ENCODE results near the gene DNAL1. TPM values are rescaled to one million over a fixed set of nuclear protein-coding genes. Genes with fewer than 3 reads are reported as not detected.
A peak's percentile ranks its signal among the peaks of the same experiment; 100 is the strongest.

Gene DNAL1
- total RNA-seq, 1 experiment from 2014 or later: 12.2 TPM

DNA sequence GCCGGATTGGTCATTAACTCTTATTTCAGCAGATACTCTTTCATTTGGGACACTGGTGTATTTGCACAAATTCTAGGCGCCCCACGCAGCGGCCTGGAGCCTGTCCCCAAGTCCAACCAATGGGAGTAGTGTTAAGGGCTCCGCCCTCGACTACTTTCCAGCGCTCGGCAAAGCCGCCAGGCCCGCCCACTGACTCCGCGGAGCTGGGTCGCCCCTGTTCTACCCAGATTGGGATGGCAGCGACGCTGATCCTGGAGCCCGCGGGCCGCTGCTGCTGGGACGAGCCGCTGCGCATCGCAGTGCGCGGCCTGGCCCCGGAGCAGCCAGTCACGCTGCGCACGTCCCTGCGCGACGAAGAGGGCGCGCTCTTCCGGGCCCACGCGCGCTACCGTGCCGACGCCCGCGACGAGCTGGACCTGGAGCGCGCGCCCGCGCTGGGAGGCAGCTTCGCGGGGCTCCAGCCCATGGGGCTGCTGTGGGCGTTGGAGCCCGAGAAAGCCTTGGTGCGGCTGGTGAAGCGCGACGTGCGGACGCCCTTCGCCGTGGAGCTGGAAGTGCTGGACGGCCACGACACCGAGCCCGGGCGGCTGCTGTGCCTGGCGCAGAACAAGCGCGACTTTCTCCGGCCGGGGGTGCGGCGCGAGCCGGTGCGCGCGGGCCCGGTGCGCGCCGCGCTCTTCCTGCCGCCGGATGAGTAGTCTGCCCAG is 32.3 kb upstream of the DNAL1 start, which contains the start of gene ACOT6:
TSS of gene ACOT6 (plus strand) at position 179 of the 707 bp plus-strand sequence. CDS start at position 234, 55 bp downstream.
- H3K27ac Mint-ChIP-seq (ENCODE audit: unreplicated experiment): no peak within 1 kb of the TSS
- H3K36me3 Mint-ChIP-seq (ENCODE audit: insufficient read depth, unreplicated experiment): no peaks in the 10 kb centered on the region
- H3K4me3 Mint-ChIP-seq (ENCODE audit: unreplicated experiment): peak within 1 kb of the TSS; percentile 80

DNA sequence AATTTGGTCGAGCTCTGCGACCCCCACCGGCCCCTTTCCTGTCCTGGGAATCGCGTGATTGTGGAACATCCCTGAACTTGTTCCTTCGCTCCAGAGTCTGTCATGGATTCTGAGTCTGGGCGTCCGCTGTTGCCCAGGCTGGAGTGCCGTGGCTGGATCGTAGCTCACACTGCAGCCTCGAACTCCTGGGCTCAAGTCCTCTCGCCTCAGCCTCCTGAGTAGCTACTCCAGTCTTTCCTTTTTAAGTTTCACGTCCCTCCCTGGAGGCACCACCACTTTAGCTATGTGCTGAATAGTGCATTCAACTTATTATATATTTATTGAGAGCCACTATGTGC is 31.8 kb upstream of the DNAL1 start:
- Histone ChIP-seq H3K9me3 (no peaks in the 10 kb centered on the region), H3K4me3 (ENCODE audit: low read depth, low read length) (peak overlapping the region; percentile 64), H3K36me3 (ENCODE audit: control insufficient read depth, insufficient read depth, low read length) (no peaks in the 10 kb centered on the region), H3K4me1 (peaks cover 8% of the 10 kb centered on the region), H3K27me3 (replicated peaks; ENCODE audit: control insufficient read depth, insufficient read depth, low read length) (no peaks in the 10 kb centered on the region)
- TF ChIP-seq, protein P1, sequence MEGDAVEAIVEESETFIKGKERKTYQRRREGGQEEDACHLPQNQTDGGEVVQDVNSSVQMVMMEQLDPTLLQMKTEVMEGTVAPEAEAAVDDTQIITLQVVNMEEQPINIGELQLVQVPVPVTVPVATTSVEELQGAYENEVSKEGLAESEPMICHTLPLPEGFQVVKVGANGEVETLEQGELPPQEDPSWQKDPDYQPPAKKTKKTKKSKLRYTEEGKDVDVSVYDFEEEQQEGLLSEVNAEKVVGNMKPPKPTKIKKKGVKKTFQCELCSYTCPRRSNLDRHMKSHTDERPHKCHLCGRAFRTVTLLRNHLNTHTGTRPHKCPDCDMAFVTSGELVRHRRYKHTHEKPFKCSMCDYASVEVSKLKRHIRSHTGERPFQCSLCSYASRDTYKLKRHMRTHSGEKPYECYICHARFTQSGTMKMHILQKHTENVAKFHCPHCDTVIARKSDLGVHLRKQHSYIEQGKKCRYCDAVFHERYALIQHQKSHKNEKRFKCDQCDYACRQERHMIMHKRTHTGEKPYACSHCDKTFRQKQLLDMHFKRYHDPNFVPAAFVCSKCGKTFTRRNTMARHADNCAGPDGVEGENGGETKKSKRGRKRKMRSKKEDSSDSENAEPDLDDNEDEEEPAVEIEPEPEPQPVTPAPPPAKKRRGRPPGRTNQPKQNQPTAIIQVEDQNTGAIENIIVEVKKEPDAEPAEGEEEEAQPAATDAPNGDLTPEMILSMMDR (IDR thresholded peaks at IDR 0.05; ENCODE audit: insufficient read depth in 1 of 2, low read depth in 1 of 2, low read length in 1 of 2, severe bottlenecking in 1 of 2, unreplicated experiment in 1 of 2): no peak
- POLR2A ChIA-PET: interaction anchor here (1.3 kb wide), 1 partner anchor 44 kb away, joined by 7 read pairs; the partner anchor contains the start of gene ACOT2
- H3K36me3 Mint-ChIP-seq (ENCODE audit: insufficient read depth, unreplicated experiment): no peaks in the 10 kb centered on the region
- H3K27me3 Mint-ChIP-seq (ENCODE audit: insufficient read depth, unreplicated experiment): no peaks in the 10 kb centered on the region
- intact Hi-C loops (cut with micrococcal nuclease; ENCODE audit: unreplicated experiment): loop anchor here (2.0 kb wide), 1 partner anchor 14 kb away; no protein-coding TSS in a partner anchor
- H3K4me1 Mint-ChIP-seq (ENCODE audit: low read depth, unreplicated experiment): peaks cover 5% of the 10 kb centered on the region
- H3K9me3 Mint-ChIP-seq (ENCODE audit: unreplicated experiment): no peaks in the 10 kb centered on the region
- CTCF ChIA-PET: interaction anchor here (0.7 to 1.5 kb wide), 4 partner anchors 20 to 44 kb away, joined by 3 to 12 read pairs (median 7); partner anchors contain the start of gene ACOT2
- no peak overlapping the region for H3K27ac Mint-ChIP-seq (ENCODE audit: unreplicated experiment)
- no peak for DNase-seq
- H3K4me3 Mint-ChIP-seq (ENCODE audit: unreplicated experiment): peak overlapping the region; percentile 80
- BruUV-seq (replicated peaks): no TSS peak

More for the DNA sequence above, 32.3 kb upstream of the DNAL1 start, which contains the start of gene ACOT6:
- H3K9me3 Mint-ChIP-seq (ENCODE audit: unreplicated experiment): no peaks in the 10 kb centered on the region
- Histone ChIP-seq H3K9me3 (no peaks in the 10 kb centered on the region), H3K27me3 (replicated peaks; ENCODE audit: control insufficient read depth, insufficient read depth, low read length) (no peaks in the 10 kb centered on the region), H3K36me3 (ENCODE audit: control insufficient read depth, insufficient read depth, low read length) (no peaks in the 10 kb centered on the region), H3K4me3 (ENCODE audit: low read depth, low read length) (peak within 1 kb of the TSS; percentile 64), H3K4me1 (peaks cover 8% of the 10 kb centered on the region)
- H3K4me1 Mint-ChIP-seq (ENCODE audit: low read depth, unreplicated experiment): peaks cover 5% of the 10 kb centered on the region
- BruUV-seq (replicated peaks): no TSS peak
- TF ChIP-seq, protein P1 (IDR thresholded peaks at IDR 0.05; ENCODE audit: insufficient read depth in 1 of 2, low read depth in 1 of 2, low read length in 1 of 2, severe bottlenecking in 1 of 2, unreplicated experiment in 1 of 2): no peak
- intact Hi-C loops (cut with micrococcal nuclease; ENCODE audit: unreplicated experiment): loop anchor here (2.0 kb wide), 1 partner anchor 14 kb away; no protein-coding TSS in a partner anchor
- ChIA-PET CTCF (interaction anchor here (0.9 to 1.5 kb wide), 3 partner anchors 21 to 43 kb away, joined by 3 to 12 read pairs (median 7); partner anchors contain the start of gene ACOT2), POLR2A (interaction anchor here (1.3 kb wide), 1 partner anchor 44 kb away, joined by 7 read pairs; the partner anchor contains the start of gene ACOT2)
- DNase-seq: peak; percentile 80 to 82
- H3K27me3 Mint-ChIP-seq (ENCODE audit: insufficient read depth, unreplicated experiment): no peaks in the 10 kb centered on the region

DNA sequence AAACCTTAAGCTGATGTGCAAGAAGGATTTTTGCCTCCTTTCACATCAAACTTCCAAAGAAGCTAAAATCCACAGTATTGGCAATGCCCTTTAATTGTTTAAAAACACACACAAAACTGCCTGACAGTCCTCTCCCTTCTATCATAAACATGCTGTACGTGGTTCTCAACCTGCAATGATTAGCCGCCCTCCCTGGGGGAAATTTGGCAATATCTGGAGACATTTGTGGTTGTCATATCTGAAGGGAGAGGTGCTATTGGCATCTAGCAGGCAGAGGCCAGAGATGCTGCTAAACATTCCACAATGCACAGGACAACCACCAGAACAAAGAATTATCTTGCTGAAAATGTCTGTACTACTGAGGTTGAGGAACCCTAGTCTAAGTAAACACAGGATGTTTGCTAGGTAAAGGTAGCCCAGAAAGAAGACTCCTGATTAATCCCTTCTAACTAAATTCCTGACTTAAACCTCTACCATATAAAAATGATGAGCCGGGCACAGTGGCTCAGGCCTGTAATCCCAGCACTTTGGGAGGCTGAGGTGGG is 31.3 kb upstream of the DNAL1 start:
- Mint-ChIP-seq H3K4me3 (ENCODE audit: unreplicated experiment) (peak overlapping the region; percentile 80), H3K9me3 (ENCODE audit: unreplicated experiment) (no peaks in the 10 kb centered on the region), H3K36me3 (ENCODE audit: insufficient read depth, unreplicated experiment) (no peaks in the 10 kb centered on the region), H3K4me1 (ENCODE audit: low read depth, unreplicated experiment) (peaks cover 5% of the 10 kb centered on the region), H3K27me3 (ENCODE audit: insufficient read depth, unreplicated experiment) (no peaks in the 10 kb centered on the region), H3K27ac (ENCODE audit: unreplicated experiment) (no peak overlapping the region)
- TF ChIP-seq, protein P1 (IDR thresholded peaks at IDR 0.05; ENCODE audit: insufficient read depth in 1 of 2, low read depth in 1 of 2, low read length in 1 of 2, severe bottlenecking in 1 of 2, unreplicated experiment in 1 of 2): no peak
- CTCF ChIA-PET: interaction anchor here (0.7 to 1.5 kb wide), 3 partner anchors 20 to 44 kb away, joined by 7 to 12 read pairs (median 7); partner anchors contain the start of gene ACOT2
- no peaks in the 10 kb centered on the region for H3K36me3 ChIP-seq (ENCODE audit: control insufficient read depth, insufficient read depth, low read length)
- no TSS peak for BruUV-seq (replicated peaks)
- H3K4me3 ChIP-seq (ENCODE audit: low read depth, low read length): no peak overlapping the region
- no peak for DNase-seq
- peaks cover 8% of the 10 kb centered on the region for H3K4me1 ChIP-seq
- POLR2A ChIA-PET: no interaction called here
- no peaks in the 10 kb centered on the region for H3K9me3 ChIP-seq
- H3K27me3 ChIP-seq (replicated peaks; ENCODE audit: control insufficient read depth, insufficient read depth, low read length): no peaks in the 10 kb centered on the region
- intact Hi-C loops (cut with micrococcal nuclease; ENCODE audit: unreplicated experiment): loop anchor here (2.0 kb wide), 1 partner anchor 15 kb away; no protein-coding TSS in a partner anchor
